ENCODE measurements around the gene SDR42E2.
A peak's percentile ranks its signal among the peaks of the same experiment; 100 is the strongest.
"Not testable (repeated sequence)": the region's sequence is repeated elsewhere in the genome, so short reads cannot be mapped to it uniquely, and the experiment has no call there.

Gene SDR42E2

DNA sequence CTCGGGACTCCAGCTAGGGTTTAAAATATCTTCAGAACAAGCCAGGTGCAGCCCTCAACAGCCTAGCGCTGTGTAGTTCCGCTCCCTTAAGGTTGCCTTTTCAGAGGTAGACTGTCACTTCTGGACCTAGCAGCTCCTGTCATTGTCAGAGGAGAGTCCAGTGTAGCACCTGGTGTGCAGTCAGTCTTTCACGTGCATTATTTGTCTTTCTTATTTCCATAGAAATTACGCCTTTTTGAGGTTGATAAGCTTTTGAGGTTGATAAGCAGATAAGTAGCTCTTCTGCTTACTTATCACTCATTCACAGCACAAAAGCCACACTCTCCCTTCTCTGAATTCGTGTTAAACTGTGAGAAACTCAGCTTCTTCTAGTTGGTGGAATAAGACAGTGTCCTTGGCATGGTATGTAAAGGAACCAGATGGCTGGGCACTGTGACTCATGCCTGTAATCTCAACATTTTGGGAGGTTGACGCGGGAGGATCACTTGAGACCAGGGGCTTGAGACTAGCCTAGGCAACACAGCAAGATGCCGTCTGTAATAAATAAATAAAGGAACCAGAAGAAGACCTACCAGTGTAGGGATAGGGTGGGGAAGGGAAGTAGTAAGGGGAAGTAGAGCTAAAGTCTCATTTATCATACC is 54.0 kb downstream of the SDR42E2 start:
- no peak for DNase-seq

DNA sequence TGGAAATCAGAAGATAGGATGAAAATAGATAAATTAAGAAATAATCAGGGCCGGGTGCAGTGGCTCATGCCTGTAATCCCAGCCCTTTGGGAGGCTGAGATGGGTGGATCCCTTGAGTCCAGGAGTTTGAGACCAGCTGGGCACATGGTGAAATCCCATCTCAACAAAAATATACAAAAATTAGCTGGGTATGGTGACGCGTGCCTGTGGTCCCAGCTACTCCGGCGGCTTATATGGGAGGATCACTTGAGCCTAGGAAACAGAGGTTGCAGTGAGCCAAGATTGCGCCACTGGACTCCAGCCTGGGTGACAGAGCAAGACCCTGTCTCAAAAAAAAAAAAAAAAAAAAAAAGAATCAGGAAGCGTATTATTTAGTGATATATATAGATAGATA is 54.5 kb downstream of the SDR42E2 start:
- not testable (repeated sequence) for DNase-seq

DNA sequence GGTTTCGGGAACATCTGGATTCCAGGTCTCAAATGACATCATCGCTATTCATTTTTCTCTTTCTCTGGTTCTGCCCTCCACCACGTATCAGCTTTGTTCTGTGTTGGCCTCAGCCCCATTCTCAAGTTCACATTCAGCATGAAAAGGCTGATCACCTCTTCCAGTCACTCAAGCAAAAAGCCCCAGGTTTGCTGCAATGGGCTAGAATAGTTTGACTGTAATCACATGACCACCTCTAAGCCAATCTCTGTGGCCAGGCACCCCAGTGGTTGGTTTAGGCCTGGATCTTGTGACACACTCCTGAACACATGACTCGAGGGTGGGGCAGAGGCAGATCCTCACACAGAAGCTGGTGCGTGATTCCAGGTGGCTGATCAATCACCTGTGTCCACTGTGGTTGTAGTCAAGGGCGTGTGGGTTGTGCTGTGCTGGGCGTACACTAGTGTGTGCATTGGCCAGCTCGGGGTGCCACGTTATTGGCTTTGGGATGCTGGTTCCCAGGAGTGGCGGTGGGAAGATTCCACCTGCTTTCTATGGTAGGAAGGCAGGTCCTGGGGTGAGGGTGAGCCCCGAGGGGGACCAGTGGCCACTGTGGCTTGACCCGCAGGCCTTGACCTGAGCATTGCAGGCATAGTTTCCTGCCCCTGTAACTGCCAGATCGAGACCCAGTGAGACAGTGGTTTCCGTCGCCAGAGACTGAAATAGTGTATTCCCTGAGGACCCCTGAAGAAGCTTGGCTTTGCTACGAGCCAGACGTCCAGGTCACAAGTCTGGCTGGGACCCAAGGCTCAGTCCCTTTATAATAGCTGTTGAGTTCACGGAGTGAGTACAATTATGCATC is 55.8 kb downstream of the SDR42E2 start:
- DNase-seq, result peak; percentile 38

DNA sequence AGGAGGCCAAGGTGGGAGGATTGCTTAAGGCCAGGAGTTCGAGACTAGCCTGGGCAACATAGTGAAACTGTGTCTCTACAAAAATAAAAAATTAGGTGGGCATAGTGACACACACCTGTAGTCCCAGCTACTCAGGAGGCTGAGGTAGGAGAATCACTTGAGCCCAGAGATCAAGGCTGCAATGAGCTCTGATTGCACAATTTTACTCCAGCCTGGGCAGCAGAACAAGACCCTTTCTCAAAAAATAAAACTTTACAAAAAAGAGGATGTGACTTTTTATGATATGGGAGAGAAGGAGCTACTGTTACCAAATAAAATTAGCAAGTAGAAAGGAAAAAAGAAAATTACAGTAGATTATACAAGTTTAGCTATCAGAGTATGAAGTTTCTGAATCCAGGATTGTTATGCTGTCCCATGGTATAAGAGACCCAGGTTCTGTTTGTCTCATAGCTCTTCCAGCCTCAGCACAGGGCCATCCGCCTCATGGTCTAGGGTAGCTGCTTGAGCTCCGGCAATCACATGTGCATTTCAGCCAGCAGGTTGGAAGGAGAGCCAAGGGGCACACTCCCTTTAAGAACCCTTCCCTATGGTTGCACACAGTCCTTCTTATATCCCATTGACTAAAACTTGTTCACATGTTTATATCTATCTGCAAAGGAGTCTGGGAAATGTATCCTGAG is 57.2 kb downstream of the SDR42E2 start:
- no peak for DNase-seq

DNA sequence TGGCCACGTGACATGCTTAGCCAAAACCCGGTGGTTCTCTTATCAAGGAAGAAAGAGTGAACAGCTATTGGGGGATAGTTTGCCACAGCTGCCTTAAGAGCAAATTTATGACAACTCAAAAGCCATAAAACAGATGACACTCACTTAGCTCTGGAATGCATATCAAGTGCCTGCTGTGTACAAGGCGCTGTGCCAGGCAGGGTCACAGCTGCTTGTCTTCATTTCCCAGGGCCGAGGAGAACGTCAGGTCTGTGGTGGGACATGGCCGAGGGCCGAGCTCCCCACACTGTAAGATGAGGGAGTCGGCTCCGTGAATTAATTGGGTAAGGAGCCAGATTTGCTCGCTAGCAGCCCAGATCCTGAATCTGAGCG is 57.7 kb downstream of the SDR42E2 start:
- DNase-seq, result no peak

DNA sequence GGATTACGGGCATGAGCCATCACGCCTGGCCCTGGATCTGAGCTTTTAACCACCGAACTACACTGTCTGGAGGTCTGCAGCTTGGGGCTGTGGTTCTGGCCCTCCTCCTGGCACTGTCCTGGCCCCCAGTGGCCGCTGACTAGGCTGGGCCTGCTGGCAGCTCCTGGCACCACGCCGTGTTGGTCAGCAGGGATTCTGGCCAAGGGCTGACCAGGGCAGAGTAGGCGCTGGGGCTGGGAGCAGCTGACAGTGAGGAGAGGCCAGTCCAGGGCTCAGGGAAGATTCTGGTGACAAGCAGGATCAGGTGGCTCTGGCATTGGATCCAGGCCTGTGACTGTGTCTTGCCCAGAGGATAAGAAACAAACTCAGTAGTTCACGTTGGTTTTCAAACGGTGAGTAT is 58.4 kb downstream of the SDR42E2 start:
- no peak for DNase-seq

DNA sequence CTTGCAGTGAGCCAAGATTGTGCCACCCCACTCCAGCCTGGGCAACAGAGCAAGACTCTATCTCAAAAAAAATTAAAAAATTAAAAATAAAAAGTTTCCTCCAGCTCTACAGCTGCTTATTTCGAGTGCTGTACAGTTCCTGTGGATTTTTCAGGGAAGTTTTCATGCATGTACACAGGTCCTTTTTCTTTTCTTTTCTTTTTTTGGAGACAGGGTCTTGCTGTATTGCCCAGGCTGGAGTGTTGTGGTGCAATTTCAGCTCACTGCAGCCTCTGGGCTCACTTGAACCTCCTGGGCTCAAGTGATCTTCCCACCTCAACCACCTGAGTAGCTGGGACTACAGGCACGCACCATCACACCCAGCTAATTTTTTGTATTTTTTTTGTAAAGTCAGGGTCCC is 59.7 kb downstream of the SDR42E2 start:
- DNase-seq, result no peak

DNA sequence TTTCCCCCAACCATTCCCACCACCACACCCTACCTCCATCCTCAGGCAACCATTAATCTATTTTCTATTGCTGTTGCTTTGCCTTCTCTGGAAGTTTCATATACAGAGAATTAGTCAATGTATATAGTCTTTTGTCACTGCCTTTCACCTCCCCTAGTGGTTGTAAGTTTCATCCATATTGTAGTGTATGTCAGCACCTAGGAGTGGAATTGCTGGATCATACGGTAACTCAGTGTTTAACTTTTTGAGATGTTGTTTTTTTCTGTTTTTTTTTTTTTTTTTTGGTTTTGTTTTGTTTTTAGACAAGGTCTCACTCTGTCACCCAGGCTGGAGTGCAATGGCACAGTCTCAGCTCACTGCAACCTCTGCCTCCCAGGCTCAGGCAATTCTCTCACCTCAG is 60.7 kb downstream of the SDR42E2 start:
- no peak for DNase-seq

DNA sequence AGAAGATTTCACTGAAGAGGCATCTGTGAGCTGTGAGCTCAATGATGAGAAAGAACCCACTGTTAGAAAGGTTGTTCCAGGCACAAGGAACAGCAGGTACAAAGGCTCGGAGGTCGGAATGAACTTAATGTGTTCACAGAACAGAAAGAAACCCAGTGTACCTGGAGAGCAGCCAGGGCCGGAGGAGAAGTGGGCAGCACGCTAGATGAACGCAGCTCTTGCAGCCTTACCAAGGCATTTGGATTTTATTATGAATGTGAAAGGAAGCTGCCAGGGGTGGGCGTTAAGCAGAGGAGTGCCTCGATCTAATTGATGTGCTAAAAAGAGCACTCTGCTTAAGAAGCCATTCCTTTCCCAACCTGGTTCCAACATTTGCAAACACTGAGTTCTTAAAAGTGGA is 62.8 kb downstream of the SDR42E2 start:
- DNase-seq, result no peak

DNA sequence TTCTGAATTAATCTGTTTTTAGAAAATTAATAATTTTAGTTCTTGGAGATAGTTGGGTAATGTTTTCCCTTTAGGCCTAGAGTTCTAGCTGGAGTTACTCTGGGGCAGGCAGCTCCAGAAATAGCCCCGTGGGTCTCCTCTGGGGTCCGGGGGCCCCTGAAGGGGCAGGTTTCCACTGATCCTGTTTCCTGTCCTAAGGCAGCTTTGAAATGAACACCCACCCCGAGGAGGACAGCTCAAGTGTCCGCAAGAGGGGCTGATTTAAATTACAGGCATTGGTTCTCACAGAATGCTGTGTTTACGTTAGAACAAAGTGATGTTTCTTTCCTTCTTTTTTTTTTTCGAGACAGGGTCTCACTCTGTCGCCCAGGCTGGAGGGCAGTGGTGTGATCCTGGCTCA is 67.6 kb downstream of the SDR42E2 start:
- DNase-seq, result no peak

DNA sequence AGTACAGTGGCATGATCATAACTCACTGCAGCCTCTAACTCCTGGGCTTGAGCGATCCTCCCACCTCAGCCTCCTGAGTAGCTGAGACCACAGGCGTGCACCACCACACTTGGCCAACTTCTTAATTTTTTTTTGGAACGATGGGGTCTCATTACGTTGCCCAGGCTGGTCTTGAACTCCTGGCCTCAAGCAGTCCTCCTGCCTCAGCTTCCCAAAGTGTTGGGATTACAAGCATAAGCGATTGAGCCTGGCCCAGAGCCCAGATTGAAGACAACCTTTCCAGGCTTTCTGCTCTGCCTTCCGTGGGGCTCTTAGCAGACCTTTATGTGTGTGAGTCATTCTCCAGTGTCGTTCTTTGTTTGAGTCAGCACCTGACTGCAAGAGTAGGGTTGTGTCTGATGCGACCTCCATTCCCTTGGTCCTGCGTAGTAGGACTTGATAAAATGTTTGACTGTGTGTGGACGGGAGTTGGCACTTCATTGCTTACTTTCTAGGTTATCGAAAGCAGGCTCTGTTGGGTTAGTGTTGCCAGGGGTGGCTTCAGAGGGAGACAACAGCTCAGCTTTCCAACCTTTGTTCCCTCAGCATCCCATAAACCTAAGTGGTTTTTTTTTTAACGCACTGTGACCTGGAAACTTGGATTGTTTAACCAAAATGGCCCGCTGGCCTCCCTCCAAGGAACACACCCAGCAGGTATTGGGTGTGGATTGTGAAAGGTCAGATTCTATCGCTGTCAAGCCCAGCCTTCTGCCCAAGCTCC is 70.2 kb downstream of the SDR42E2 start:
- peak; percentile 83 for DNase-seq

DNA sequence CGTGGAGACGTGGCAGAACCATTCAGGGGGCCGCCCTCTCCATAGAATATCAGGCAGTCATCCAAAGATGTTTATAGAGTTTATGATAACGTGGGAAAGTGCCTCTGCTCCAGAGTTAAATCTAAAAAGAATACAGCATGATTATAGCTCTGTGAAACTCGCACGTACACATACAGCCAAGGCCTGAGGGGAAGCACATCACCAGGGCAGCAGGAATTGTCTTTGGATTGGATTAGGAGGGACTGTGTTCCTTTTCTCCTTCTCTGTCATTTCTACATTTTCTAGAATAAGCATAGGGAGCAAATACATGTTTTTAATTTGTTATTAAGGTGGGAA is 70.7 kb downstream of the SDR42E2 start:
- no peak for DNase-seq

DNA sequence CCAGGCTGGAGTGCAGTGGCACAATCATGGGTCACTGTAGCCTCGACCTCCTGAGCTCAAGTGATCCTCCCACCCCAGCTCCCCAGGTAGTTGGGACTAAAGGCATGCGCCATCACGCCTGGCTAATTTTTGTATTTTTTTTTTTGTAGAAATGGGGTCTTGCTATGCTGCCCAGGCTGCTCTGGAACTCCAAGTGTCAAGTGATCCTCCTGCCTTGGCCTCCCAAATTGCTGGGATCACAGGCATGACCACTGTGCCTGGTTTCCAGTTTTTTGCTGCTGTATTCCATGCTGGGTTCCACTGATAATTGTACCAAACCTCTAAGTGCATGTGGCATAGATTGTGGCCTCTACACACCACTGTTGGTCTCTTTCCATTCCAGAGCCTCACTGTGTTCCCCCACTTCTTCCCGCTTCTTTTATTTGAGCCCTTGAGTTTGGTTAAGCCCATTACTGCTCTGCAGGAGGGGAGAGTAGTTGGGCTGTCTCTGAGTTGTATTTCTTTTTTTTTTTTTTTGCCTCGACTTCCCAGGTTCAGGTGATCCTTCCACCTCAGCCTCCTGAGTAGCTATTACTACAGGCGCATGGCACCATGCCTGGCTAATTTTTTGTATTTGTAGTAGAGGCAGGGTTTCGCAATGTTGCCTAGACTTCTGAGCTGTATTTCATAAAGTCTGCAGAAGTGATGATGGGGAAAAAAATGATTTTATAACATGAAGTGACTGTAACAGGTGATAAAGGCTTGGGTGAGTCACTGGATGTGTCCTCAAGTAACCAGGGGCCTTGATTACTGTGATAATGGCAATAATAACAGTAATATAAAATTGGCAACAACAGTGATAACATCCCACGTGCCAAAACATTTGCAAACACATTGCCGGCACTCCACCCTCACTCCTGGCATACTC is 73.8 kb downstream of the SDR42E2 start:
- DNase-seq, result no peak

DNA sequence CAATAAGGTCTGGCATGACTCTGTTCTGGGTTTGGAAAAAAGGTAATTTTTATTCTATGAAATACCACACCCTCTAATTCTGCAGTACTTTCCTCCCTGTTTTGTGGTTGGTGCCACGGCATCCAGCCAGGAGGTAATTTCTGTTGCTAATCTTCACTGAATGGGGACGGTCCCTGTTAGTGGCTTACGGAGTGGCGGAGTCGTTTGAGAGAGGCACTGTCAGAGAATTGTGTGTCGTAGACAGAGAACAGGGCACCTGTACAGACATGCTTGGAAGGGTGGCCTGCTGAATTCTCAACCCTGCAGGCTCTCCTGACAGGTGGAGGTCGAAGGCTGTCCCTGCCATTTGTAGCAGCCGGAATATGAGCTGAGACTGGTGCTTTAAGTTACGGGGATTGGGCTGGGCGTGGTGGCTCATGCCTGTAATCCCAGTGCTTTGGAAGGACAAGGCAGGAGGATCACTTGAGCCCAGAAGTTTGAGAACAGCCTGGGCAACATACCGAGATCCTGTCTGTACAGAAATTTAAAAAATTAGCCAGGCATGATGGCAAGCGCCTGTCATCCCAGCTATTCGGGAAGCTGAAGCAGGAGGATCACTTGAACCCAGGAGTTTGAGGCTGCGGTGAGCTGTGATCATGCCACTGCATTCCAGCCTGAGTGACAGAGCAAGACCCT is 77.0 kb downstream of the SDR42E2 start:
- no peak for DNase-seq

DNA sequence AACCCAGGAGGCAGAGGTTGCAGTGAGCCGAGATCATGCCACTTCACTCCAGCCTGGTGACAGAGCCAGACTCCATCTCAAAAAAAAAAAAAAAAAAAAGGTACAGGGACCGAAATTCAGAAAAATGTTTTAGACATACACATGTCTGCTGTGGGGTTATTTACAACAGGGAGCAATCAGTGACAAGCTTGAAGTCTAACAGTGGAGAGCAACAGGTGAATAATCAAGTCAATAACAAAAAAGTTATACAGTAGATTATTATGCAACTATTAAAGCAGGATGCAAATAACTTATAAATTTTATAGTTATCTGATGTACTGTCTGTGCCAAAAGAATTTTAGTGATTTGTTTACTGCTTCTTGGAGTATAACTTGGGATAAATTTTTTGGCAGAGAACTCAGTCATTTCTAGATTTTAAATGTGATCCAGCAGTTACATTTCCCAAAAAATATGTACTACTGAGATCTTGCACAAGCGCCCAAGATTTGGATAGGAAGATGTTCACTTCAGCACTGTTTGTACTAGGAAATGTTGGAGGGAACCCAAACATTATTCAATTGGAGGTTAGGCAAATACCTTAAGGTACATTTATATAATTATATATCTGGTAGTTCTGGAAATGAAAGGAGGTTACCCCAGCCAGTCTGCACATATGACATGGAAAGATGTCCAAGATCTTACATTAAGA is 77.9 kb downstream of the SDR42E2 start:
- no peak for DNase-seq
